ENCODE data around the gene KRT28.

DNA sequence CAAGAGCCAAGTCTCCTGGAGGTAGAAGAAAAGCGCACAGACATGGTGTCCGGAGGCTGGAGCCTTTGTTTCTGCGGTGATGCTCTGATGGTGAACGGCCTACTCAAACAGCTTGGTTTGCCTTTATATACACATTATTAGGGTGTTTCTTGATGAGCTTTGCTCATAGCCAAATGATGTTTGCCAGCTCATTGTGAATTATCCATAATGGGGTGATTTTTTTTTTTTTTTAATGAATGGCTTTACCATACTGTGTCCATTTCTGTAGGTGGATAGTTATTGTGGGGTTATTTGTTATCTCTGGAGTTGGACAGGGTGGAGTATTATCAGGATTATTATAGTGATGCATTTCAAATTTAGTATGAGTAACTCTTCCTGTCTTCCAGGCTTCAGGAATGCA, 17.3 kb downstream of the KRT28 start, which contains the start of gene KRT27:
- TF ChIP-seq, protein P1, sequence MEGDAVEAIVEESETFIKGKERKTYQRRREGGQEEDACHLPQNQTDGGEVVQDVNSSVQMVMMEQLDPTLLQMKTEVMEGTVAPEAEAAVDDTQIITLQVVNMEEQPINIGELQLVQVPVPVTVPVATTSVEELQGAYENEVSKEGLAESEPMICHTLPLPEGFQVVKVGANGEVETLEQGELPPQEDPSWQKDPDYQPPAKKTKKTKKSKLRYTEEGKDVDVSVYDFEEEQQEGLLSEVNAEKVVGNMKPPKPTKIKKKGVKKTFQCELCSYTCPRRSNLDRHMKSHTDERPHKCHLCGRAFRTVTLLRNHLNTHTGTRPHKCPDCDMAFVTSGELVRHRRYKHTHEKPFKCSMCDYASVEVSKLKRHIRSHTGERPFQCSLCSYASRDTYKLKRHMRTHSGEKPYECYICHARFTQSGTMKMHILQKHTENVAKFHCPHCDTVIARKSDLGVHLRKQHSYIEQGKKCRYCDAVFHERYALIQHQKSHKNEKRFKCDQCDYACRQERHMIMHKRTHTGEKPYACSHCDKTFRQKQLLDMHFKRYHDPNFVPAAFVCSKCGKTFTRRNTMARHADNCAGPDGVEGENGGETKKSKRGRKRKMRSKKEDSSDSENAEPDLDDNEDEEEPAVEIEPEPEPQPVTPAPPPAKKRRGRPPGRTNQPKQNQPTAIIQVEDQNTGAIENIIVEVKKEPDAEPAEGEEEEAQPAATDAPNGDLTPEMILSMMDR (IDR thresholded peaks at IDR 0.05), result no peak
- no peak for TF ChIP-seq POLR2A (IDR thresholded peaks at IDR 0.05)
